ENCODE results near the gene POLRMT. TPM values are rescaled to one million over a fixed set of nuclear protein-coding genes. Genes with fewer than 3 reads are reported as not detected.

The POLRMT gene
- total RNA-seq, 1 experiment from 2014 or later: 33.2 TPM

DNA sequence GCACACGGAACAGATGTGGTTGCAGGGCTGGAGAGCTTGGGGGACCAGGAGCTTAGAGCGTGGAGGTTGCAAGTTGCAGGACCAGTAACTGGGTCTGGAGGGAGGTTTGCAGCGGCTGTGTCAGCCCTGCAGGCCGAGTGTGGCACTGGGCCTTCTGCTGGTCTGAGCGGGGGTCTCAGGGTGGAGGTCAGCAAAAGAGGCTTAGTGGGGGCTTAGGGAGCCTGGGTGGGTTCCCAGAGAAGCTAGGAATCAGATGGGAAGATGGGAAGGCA lies 49.4 kb downstream of the POLRMT start:
- H3K9me3 ChIP-seq: no peaks in the 10 kb centered on the region

GRCh38 chr19:583198-583967 lies 50.0 kb downstream of the POLRMT start:
- H3K36me3 ChIP-seq: peaks cover 4% of the 10 kb centered on the region
- DNase-seq: no peak

More for the DNA sequence above, 49.4 kb downstream of the POLRMT start:
- H3K36me3 ChIP-seq: peaks cover 4% of the 10 kb centered on the region
- no peak for DNase-seq
- H3K27me3 ChIP-seq: no peaks in the 10 kb centered on the region
- H3K4me3 ChIP-seq: no peak overlapping the region

DNA sequence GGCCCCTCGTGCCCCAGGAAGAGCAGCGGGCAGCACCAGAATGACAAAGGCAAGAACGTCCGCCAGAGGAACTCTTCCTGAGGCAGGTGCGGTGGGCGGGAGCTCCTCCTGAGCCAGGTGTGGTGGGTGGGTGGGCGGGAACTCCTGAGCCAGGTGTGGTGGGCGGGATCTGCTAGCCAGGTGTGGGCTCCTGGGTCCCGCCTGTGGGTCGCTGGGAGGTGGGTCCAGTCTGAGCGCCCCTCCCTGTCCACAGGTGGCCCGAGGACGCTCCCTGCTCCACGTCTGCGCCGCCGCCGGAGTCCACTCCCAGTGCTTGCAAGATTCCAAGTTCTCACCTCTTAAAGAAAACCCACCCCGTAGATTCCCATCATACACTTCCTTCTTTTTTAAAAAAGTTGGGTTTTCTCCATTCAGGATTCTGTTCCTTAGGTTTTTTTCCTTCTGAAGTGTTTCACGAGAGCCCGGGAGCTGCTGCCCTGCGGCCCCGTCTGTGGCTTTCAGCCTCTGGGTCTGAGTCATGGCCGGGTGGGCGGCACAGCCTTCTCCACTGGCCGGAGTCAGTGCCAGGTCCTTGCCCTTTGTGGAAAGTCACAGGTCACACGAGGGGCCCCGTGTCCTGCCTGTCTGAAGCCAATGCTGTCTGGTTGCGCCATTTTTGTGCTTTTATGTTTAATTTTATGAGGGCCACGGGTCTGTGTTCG lies 50.7 kb downstream of the POLRMT start:
- Histone ChIP-seq H3K4me3 (no peak overlapping the region), H3K27me3 (no peaks in the 10 kb centered on the region), H3K36me3 (peaks cover 4% of the 10 kb centered on the region), H3K9me3 (no peaks in the 10 kb centered on the region)
- peak; percentile 46 for DNase-seq

More at GRCh38 chr19:583198-583967, 50.0 kb downstream of the POLRMT start:
- H3K9me3 ChIP-seq: no peaks in the 10 kb centered on the region
- H3K27me3 ChIP-seq: no peaks in the 10 kb centered on the region
- H3K4me3 ChIP-seq: no peak overlapping the region

GRCh38 chr19:581399-582111 lies 51.8 kb downstream of the POLRMT start:
- H3K27me3 ChIP-seq: no peaks in the 10 kb centered on the region
- no peaks in the 10 kb centered on the region for H3K9me3 ChIP-seq
- no peak for DNase-seq
- H3K36me3 ChIP-seq: peaks cover 4% of the 10 kb centered on the region
- no peak overlapping the region for H3K4me3 ChIP-seq

DNA sequence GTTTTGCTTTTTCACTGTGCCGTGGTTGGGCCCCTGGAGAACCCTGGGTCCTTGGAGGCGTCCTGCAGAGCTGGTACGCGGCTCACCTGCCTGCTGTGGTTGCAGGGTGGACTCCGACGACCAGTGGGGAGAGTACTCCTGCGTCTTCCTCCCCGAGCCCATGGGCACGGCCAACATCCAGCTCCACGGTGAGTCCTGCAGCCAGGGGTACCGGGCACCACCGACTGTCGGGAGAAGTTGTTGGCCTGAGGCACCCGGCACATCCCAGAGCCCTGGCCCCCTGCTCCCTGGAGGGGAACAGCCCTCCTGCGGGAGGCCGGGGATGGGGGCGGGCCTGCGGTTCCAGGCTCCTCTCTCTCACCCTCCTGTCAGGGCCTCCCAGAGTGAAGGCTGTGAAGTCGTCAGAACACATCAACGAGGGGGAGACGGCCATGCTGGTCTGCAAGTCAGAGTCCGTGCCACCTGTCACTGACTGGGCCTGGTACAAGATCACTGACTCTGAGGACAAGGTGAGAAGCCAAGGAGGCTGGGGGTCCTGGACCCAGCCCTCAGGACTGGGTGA lies 53.0 kb downstream of the POLRMT start:
- H3K4me3 ChIP-seq: no peak overlapping the region
- no peaks in the 10 kb centered on the region for H3K9me3 ChIP-seq
- no peaks in the 10 kb centered on the region for H3K27me3 ChIP-seq
- DNase-seq: no peak
- H3K36me3 ChIP-seq: peaks cover 4% of the 10 kb centered on the region

GRCh38 chr19:579842-580155 lies 53.5 kb downstream of the POLRMT start:
- H3K27me3 ChIP-seq: no peaks in the 10 kb centered on the region
- H3K4me3 ChIP-seq: no peak overlapping the region
- peaks cover 4% of the 10 kb centered on the region for H3K36me3 ChIP-seq
- DNase-seq: no peak
- no peaks in the 10 kb centered on the region for H3K9me3 ChIP-seq

- no peaks in the 10 kb centered on the region for H3K27me3 ChIP-seq
- DNase-seq: no peak
- peaks cover 4% of the 10 kb centered on the region for H3K36me3 ChIP-seq
- no peak overlapping the region for H3K4me3 ChIP-seq
- no peaks in the 10 kb centered on the region for H3K9me3 ChIP-seq
These were observed 54.1 kb downstream of the POLRMT start for GRCh38 chr19:579111-579841.

DNA sequence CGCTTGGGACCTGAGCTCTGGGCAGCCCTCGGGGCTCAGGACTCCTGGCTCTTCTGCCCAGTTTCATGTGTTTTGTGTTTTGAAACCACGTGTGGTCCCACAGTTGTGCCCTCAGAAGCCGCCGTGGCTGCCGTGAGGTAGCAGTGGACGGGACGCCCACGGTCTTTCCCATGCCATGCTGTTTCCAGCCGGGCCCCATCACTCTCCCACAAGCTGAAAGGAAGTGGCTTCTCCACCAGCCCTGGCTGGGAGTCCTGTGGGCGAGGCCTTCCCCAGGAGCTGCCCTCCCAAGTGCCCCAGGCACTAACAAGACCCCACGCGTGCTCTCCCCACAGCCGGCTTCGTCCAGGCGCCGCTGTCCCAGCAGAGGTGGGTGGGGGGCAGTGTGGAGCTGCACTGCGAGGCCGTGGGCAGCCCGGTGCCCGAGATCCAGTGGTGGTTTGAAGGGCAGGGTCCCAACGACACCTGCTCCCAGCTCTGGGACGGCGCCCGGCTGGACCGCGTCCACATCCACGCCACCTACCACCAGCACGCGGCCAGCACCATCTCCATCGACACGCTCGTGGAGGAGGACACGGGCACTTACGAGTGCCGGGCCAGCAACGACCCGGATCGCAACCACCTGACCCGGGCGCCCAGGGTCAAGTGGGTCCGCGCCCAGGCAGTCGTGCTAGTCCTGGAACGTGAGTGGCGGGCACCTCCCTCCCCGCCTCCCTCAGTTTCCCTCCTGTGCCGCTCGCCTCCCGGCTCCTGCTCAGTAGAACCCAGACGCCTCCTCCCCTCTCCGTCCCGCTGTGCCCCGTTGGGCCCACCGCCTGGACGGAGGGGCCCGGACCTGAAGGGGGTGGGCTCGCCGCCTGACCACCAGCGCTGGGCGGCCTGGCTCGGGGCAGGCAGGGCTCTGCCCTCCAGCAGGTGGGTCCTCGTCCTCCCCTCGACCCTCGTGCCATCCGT lies 55.6 kb downstream of the POLRMT start:
- Histone ChIP-seq H3K36me3 (peaks cover 4% of the 10 kb centered on the region), H3K9me3 (no peaks in the 10 kb centered on the region), H3K27me3 (no peaks in the 10 kb centered on the region), H3K4me3 (no peak overlapping the region)
- no peak for DNase-seq

DNA sequence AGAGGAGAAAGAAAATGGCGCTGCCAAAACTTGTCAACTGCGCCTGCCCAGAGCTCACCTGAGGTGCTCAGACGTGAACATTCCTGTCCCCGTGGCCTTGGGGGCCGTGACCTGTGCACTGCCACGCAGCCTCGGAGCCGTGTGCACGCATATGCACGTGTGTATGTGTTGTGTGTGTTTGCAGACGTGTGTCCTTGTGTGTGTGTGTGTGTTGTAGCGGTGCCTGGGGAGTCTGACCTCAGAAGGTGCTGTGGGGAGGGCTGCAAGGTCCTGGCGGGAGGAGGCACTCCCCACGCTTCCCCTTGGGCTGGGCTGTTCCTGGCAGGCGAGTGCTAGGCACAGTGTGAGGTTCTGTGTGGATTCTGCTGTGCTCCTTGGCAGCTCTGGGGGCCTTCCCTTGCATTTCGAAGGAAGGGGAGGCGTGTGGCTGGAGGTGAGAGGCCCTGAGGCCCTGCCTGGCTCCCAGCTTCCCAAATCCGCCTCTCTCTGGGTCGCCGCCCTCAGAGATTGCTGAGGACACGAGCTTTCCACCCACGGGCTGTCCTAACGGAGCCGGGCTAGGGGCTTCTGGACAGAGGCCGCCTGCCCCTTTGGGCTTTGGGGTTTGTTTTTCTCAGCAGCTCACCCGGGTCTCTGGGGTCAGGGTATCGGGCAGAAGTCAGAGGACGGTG lies 56.4 kb downstream of the POLRMT start:
- Histone ChIP-seq H3K36me3 (peaks cover 4% of the 10 kb centered on the region), H3K9me3 (no peaks in the 10 kb centered on the region), H3K4me3 (no peak overlapping the region), H3K27me3 (no peaks in the 10 kb centered on the region)
- no peak for DNase-seq

DNA sequence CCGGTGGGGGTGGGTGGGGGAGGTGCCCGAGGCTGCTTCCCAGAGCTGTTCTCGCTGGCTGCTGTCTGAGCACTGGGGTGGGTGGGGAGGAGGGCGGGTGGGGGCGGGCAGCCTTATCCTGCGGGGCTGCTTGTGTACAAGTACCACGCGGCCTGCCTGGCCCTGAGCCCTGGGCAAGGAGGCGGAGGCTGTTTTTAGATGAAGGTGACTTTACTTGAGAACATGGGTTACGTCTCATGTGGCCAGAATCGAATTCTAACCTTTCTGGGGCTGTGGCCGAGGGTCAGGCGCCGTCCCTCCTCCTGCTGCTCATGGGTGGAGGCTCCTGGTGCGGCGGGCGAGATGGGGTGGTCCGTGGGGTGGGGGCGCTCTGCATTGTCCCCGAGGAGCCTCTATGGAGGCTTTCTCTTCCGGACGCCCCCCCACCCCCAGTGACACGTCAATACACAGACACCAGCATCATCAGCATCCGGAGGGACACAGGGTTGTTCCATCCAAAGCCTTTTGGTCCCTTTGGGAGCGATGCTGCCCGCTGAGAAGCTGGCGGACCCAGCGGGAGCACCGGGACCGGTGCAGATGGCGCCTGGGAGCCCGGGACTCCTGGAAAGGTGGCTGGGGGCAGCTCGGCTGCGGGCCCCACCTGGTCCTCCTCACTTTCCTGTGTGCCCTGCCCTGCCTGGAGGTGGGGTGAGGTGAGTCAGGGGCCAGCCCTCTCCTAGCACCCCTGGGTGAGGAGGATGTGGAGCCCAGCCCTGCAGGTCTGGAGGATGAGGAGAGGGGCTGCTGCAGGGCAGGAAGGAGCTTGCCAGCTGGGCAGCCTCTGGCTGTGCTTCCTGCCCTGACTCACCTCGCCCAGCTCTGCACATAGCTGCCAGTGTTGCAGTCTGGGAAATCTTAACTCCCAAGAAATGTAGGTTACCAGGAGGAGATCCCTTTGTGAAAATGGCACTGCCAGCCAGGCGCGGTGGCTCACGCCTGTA lies 57.5 kb downstream of the POLRMT start:
- Histone ChIP-seq H3K36me3 (no peaks in the 10 kb centered on the region; the same call in 1 of the 2 replicates), H3K9me3 (no peaks in the 10 kb centered on the region), H3K27me3 (no peaks in the 10 kb centered on the region), H3K4me3 (no peak overlapping the region)
- DNase-seq: peak; percentile 78

GRCh38 chr19:574658-575526 lies 58.4 kb downstream of the POLRMT start:
- H3K4me3 ChIP-seq: peak overlapping the region; percentile 16
- H3K9me3 ChIP-seq: no peaks in the 10 kb centered on the region
- no peak for DNase-seq
- no peaks in the 10 kb centered on the region for H3K27me3 ChIP-seq
- no peaks in the 10 kb centered on the region; the same call in 1 of the 2 replicates for H3K36me3 ChIP-seq

DNA sequence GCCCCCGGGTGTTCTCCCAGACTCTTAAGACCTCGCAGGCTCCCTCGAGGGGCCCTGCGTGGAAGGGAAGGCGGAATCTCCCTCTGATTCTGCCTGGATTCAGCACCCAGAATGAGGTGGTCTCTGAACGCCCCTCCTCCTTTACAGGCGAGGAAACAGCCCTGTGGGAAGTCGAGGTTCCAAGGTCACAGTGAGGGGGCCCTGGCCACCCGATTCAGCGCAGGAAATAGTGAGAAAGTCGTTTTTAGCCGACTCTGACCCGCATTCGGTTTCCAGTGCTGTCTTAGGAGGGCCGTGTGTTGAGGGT lies 59.9 kb downstream of the POLRMT start:
- no peak for DNase-seq
- H3K9me3 ChIP-seq: no peaks in the 10 kb centered on the region
- no peaks in the 10 kb centered on the region for H3K27me3 ChIP-seq
- H3K4me3 ChIP-seq: peak overlapping the region; percentile 69
- no peaks in the 10 kb centered on the region; the same call in 1 of the 2 replicates for H3K36me3 ChIP-seq

DNA sequence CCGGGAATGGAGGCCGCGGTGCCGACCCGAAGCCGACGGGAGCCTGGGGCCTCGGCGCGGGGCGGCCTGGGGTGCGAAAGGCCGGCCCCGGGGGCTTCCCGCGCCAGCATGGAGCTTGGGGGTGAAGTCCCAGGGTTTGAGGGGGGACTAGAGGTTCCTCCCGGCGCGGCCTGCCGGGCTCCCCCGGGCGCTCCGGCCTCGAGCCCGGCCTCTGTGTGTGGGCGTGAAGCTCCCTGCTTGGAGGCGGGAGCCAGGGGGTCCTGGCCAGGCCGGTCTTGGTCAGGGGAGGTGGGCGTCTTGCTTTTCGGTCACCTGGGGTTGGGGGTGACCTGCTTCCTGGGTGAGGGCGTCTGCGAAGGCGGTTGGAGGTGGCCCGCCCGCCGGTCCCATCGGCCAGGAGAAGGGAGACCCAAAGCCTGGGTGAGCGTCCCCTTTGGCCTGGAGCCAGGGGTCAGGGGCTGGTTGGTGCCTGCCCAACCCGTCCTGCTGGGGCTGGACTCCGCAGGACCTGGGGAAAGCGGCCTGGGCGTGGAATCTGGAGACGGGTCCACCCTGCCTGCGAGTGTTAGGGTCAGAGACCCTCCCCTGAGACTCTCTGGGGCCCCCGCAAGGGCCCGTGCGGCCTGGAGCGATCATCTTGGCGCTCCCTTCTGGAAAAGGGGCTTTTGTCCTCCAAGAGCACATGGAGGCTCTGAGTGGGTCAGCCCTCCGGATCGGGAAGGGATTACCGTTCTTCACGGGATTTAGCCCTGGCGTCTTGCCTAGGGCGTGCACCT lies 60.4 kb downstream of the POLRMT start:
- Histone ChIP-seq H3K36me3 (no peaks in the 10 kb centered on the region; the same call in 1 of the 2 replicates), H3K9me3 (no peaks in the 10 kb centered on the region), H3K27me3 (no peaks in the 10 kb centered on the region), H3K4me3 (peak overlapping the region; percentile 69)
- DNase-seq: peak; percentile 54

Measured in MG63 (cell line).